HepG2 (cell line): Measurements from ENCODE around the gene PYGO2. TPM values are rescaled to one million over a fixed set of nuclear protein-coding genes. Genes with fewer than 3 reads are reported as not detected.
A peak's percentile ranks its signal among the peaks of the same experiment; 100 is the strongest.

Experiments
- CENPT ChIP-seq: sonication (generic); formaldehyde crosslinking; IDR thresholded peaks from 2 replicates; pipeline ENCODE4 v1.8.0; 2022; ENCODE audit warnings: low read depth, mild to moderate bottlenecking, moderate library complexity, missing genetic modification reagents
- CTCF ChIP-seq: sonication (generic); formaldehyde crosslinking; IDR thresholded peaks from 2 replicates; pipeline ENCODE4 v1.5.0; 2020; ENCODE audit warnings: mild to moderate bottlenecking, missing genetic modification reagents, moderate library complexity
- ELF1 ChIP-seq: sonication (generic); formaldehyde crosslinking; IDR thresholded peaks from 2 replicates; pipeline ENCODE4 v1.4.0; 2020; ENCODE audit warnings: missing genetic modification reagents
- HNF4A ChIP-seq: sonication (generic); formaldehyde crosslinking; IDR thresholded peaks from 2 replicates; pipeline ENCODE4 v1.4.0; 2020; ENCODE audit warnings: missing genetic modification reagents
- RARA ChIP-seq: IDR thresholded peaks from 2 replicates; pipeline ENCODE4 v1.6.1; 2016; ENCODE audit warnings: missing genetic modification reagents, missing compliant biosample characterization
- SETDB1 ChIP-seq: sonication (generic); formaldehyde crosslinking; IDR thresholded peaks from 2 replicates; pipeline ENCODE4 v1.5.1; 2020; ENCODE audit warnings: missing genetic modification reagents, mild to moderate bottlenecking, borderline replicate concordance
- SKIL ChIP-seq: sonication (generic); formaldehyde crosslinking; IDR thresholded peaks from 2 replicates; pipeline ENCODE4 v1.8.0; 2022; ENCODE audit warnings: missing genetic modification reagents, mild to moderate bottlenecking, moderate library complexity, borderline replicate concordance
- SNAPC5 ChIP-seq: sonication (generic); formaldehyde crosslinking; IDR thresholded peaks from 2 replicates; pipeline ENCODE4 v1.8.1; 2023; ENCODE audit warnings: mild to moderate bottlenecking, missing genetic modification reagents, borderline replicate concordance
- SNRNP70 ChIP-seq: fragments of 200-400 bp; formaldehyde crosslinking; IDR thresholded peaks from 2 replicates; pipeline ENCODE4 v1.6.1; 2017; ENCODE audit warnings: mild to moderate bottlenecking, low read depth, low read length, moderate library complexity
- SUZ12 ChIP-seq: fragments of 150-350 bp; IDR thresholded peaks from 2 replicates; pipeline ENCODE4 v1.6.1; 2014; ENCODE audit warnings: low read depth, low read length
- TFE3 ChIP-seq: IDR thresholded peaks from 2 replicates; pipeline ENCODE4 v1.6.1; 2016
- ZBTB3 ChIP-seq: sonication (generic); formaldehyde crosslinking; IDR thresholded peaks from 2 replicates; pipeline ENCODE4 v1.4.0; 2020; ENCODE audit warnings: low read depth, mild to moderate bottlenecking, moderate library complexity, missing genetic modification reagents, borderline replicate concordance
- ZHX2 ChIP-seq, 2 experiments: sonication (generic) in 1 of 2; formaldehyde crosslinking in 1 of 2; IDR thresholded peaks; 2 replicates each; pipeline versions ENCODE4 v1.6.1 to v1.9.0; 2014 to 2022; ENCODE audit warnings: antibody characterized with exemption in 1 of 2, borderline replicate concordance in 1 of 2, inconsistent platforms in 1 of 2, low read depth in 1 of 2, missing genetic modification reagents in 1 of 2
- polyA plus RNA-seq, 8 experiments: library from polyadenylated mRNA; depleted of rRNA in 3 of 8; stranded (reverse) in 7 of 8; unstranded in 1 of 8; fragments of >200 nt; fragmentation: Illumina TruSeq in 4 of 8; extraction: Trizol in 4 of 8; gene quantifications; 2 replicates each; pipeline versions ENCODE4 v1.2.1 to v1.2.3, GENCODE V29; 2011 to 2016; ENCODE audit warnings: low read depth in 4 of 8, missing spikeins in 1 of 8, mixed read lengths in 1 of 8; ENCODE audit not compliant: insufficient read depth in 1 of 8
- total RNA-seq, 5 experiments: library from RNA; depleted of rRNA; stranded (reverse); fragments of >200 nt; fragmentation: Illumina TruSeq; extraction: Trizol; gene quantifications; 2 replicates each; pipeline ENCODE4 v1.2.3, GENCODE V29; 2016; ENCODE audit warnings: low read depth in 1 of 5
- TF ChIP-seq, protein P1 (sequence below): IDR thresholded peaks from 2 replicates; pipeline ENCODE4 v1.6.1; 2016; ENCODE audit warnings: mild to moderate bottlenecking

The PYGO2 gene
- total and polyA plus RNA-seq, 2 of the 13 experiments (the other 11 are each of a cell fraction or from before 2014, with no cell fraction given), result 20.3 to 21.8 TPM

DNA sequence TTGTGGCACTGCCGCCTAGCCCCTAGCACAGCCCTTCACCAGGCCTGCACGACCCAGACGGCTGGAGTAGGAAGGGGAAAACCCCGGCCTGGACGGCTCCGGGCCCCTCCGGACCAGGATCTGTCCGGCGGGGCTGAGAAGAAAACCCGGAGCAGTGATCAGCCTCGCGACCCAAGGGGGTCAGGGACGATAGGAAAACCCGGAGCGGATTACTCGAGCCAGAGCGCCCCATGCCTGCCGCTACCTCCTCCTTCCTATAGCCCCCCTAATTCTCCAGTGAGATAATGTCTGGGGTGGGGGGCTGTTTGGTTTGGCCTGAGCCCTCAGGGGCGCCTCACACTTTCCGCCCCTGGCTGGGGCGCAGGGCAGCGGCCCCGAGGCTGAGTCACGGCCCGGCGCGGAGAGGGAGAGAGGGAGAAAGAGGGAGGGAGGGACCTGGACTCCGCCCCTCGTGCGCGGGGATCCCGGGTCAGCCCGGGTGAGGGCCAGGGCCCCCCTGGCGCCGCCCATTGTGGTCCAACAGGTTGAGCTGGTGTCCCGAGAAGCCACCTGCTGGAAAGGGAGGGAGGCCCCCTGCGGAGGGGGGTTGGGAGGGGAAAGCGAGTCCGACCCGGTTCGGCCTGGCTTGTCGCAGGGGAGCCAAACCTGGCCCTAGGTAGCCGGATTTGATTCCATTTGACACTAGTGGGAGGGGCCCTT is 39.3 kb upstream of the PYGO2 start (continued):
- TF ChIP-seq ZHX2 (IDR thresholded peaks at IDR 0.05; ENCODE audit: low read depth) (peak; percentile 37; the same call in 1 of the 2 replicates), ZHX2 (CRISPR knock-in tag; IDR thresholded peaks at IDR 0.05; ENCODE audit: borderline replicate concordance) (no peak), SNRNP70 (no peak), SKIL (peak; percentile 69), ELF1 (peak; percentile 54), SUZ12 (no peak), CENPT (CRISPR knock-in tag) (no peak), TFE3 (CRISPR knock-in tag) (0 out of 2 replicates have a peak, but pooled peaks have one; percentile 41), SETDB1 (CRISPR knock-in tag) (no peak), RARA (peak; percentile 77), ZBTB3 (CRISPR knock-in tag) (no peak), HNF4A (CRISPR knock-in tag) (peak; percentile 54), CTCF (CRISPR knock-in tag) (peak; percentile 58), SNAPC5 (CRISPR knock-in tag) (0 out of 2 replicates have a peak, but pooled peaks have one; percentile 29)
- TF ChIP-seq, protein P1, sequence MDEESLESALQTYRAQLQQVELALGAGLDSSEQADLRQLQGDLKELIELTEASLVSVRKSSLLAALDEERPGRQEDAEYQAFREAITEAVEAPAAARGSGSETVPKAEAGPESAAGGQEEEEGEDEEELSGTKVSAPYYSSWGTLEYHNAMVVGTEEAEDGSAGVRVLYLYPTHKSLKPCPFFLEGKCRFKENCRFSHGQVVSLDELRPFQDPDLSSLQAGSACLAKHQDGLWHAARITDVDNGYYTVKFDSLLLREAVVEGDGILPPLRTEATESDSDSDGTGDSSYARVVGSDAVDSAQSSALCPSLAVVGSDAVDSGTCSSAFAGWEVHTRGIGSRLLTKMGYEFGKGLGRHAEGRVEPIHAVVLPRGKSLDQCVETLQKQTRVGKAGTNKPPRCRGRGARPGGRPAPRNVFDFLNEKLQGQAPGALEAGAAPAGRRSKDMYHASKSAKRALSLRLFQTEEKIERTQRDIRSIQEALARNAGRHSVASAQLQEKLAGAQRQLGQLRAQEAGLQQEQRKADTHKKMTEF (CRISPR knock-in tag), result peak; percentile 93
